ENCODE data around the gene MTMR3. TPM values are rescaled to one million over a fixed set of nuclear protein-coding genes. Genes with fewer than 3 reads are reported as not detected.
"Not testable (repeated sequence)": the region's sequence is repeated elsewhere in the genome, so short reads cannot be mapped to it uniquely, and the experiment has no call there.

The MTMR3 gene
- total and polyA plus RNA-seq, 2 donors (not counting 1 experiment from before 2014, with no cell fraction given): 31.7 to 67.8 TPM

- H3K4me1 ChIP-seq (ENCODE audit: control insufficient read depth in 2 of 2, insufficient read depth in 2 of 2, low read length in 2 of 2): no peaks in the 10 kb centered on the region
- no peak for DNase-seq
Measured at GRCh38 chr22:29855611-29856181, 27.3 kb upstream of the MTMR3 start.

GRCh38 chr22:29856496-29856895 is 26.5 kb upstream of the MTMR3 start:
- Histone ChIP-seq H3K4me2 (replicated peaks; ENCODE audit: low read depth, low read length, poor library complexity, severe bottlenecking) (no peak overlapping the region), H4K20me1 (ENCODE audit: control insufficient read depth, insufficient read depth, low read length, poor library complexity, severe bottlenecking) (no peaks in the 10 kb centered on the region), H3K9me3 (ENCODE audit: control extremely low read depth in 1 of 3, control insufficient read depth in 2 of 3, insufficient read depth in 1 of 3, low read length in 2 of 3) (no peaks in the 10 kb centered on the region), H2AFZ (ENCODE audit: insufficient read depth, low read depth, low read length, poor library complexity, severe bottlenecking) (no peak overlapping the region), H3K4me3 (ENCODE audit: control extremely low read depth in 1 of 5, extremely low read depth in 1 of 5, insufficient read depth in 1 of 5, low read depth in 2 of 5, low read length in 4 of 5) (no peak overlapping the region), H3K9ac (ENCODE audit: low read length) (no peak overlapping the region), H3K79me2 (ENCODE audit: control insufficient read depth, insufficient read depth, low read length) (no peaks in the 10 kb centered on the region), H3K36me3 (replicated peaks in 1 of 2; ENCODE audit: control extremely low read depth in 1 of 2, control insufficient read depth in 1 of 2, extremely low read depth in 1 of 2, insufficient read depth in 2 of 2, low read length in 1 of 2) (no peaks in the 10 kb centered on the region), H3K27ac (ENCODE audit: low read length in 2 of 2) (no peak overlapping the region), H3K27me3 (replicated peaks in 1 of 4; ENCODE audit: control extremely low read depth in 1 of 4, control insufficient read depth in 3 of 4, insufficient read depth in 4 of 4, low read length in 3 of 4) (no peaks in the 10 kb centered on the region), H3K4me1 (ENCODE audit: control insufficient read depth in 2 of 2, insufficient read depth in 2 of 2, low read length in 2 of 2) (no peaks in the 10 kb centered on the region)
- CTCF ChIA-PET: interaction anchor here (0.5 kb wide), 1 partner anchor 957 kb away, joined by 4 read pairs; no protein-coding TSS in a partner anchor
- Mint-ChIP-seq H3K27ac (no peak overlapping the region), H3K4me1 (no peaks in the 10 kb centered on the region), H3K4me3 (no peak overlapping the region), H3K9me3 (ENCODE audit: insufficient read depth) (no peaks in the 10 kb centered on the region), H3K27me3 (peaks cover 9% of the 10 kb centered on the region)
- POLR2A ChIA-PET: no interaction called here
- TF ChIP-seq EZH2 (IDR thresholded peaks at IDR 0.05; ENCODE audit: borderline replicate concordance, insufficient read depth, low read depth, low read length, poor library complexity, severe bottlenecking) (no peak), CTCF (IDR thresholded peaks at IDR 0.05) (no peak)
- intact Hi-C loops (cut with micrococcal nuclease): no loop called here
- DNase-seq: no peak
- ATAC-seq (ENCODE audit: low read depth): no peak
- WGBS (ENCODE audit: insufficient coverage): 67% methylated on average over 1 of the region's 3 CpGs

More at GRCh38 chr22:29855611-29856181, 27.3 kb upstream of the MTMR3 start:
- TF ChIP-seq EZH2 (IDR thresholded peaks at IDR 0.05; ENCODE audit: borderline replicate concordance, insufficient read depth, low read depth, low read length, poor library complexity, severe bottlenecking): no peak
- TF ChIP-seq CTCF (IDR thresholded peaks at IDR 0.05): no peak
- H3K9me3 Mint-ChIP-seq (ENCODE audit: insufficient read depth): no peaks in the 10 kb centered on the region
- POLR2A ChIA-PET: no interaction called here
- no peak overlapping the region for H3K4me3 Mint-ChIP-seq
- CTCF ChIA-PET: no interaction called here
- H3K27me3 ChIP-seq (replicated peaks in 1 of 4; ENCODE audit: control extremely low read depth in 1 of 4, control insufficient read depth in 3 of 4, insufficient read depth in 4 of 4, low read length in 3 of 4): no peaks in the 10 kb centered on the region
- H3K36me3 ChIP-seq (replicated peaks in 1 of 2; ENCODE audit: control extremely low read depth in 1 of 2, control insufficient read depth in 1 of 2, extremely low read depth in 1 of 2, insufficient read depth in 2 of 2, low read length in 1 of 2): no peaks in the 10 kb centered on the region
- peaks cover 9% of the 10 kb centered on the region for H3K27me3 Mint-ChIP-seq
- WGBS (ENCODE audit: insufficient coverage): 80% methylated on average over 10 of the region's 10 CpGs
- H2AFZ ChIP-seq (ENCODE audit: insufficient read depth, low read depth, low read length, poor library complexity, severe bottlenecking): no peak overlapping the region
- intact Hi-C loops (cut with micrococcal nuclease): no loop called here
- no peaks in the 10 kb centered on the region for H3K9me3 ChIP-seq (ENCODE audit: control extremely low read depth in 1 of 3, control insufficient read depth in 2 of 3, insufficient read depth in 1 of 3, low read length in 2 of 3)
- no peak overlapping the region for H3K4me3 ChIP-seq (ENCODE audit: control extremely low read depth in 1 of 5, extremely low read depth in 1 of 5, insufficient read depth in 1 of 5, low read depth in 2 of 5, low read length in 4 of 5)
- no peak for ATAC-seq (ENCODE audit: low read depth)
- no peak overlapping the region for H3K9ac ChIP-seq (ENCODE audit: low read length)
- H3K4me2 ChIP-seq (replicated peaks; ENCODE audit: low read depth, low read length, poor library complexity, severe bottlenecking): no peak overlapping the region
- H3K79me2 ChIP-seq (ENCODE audit: control insufficient read depth, insufficient read depth, low read length): no peaks in the 10 kb centered on the region
- H3K4me1 Mint-ChIP-seq: no peaks in the 10 kb centered on the region
- no peaks in the 10 kb centered on the region for H4K20me1 ChIP-seq (ENCODE audit: control insufficient read depth, insufficient read depth, low read length, poor library complexity, severe bottlenecking)
- no peak overlapping the region for H3K27ac ChIP-seq (ENCODE audit: low read length in 2 of 2)
- H3K27ac Mint-ChIP-seq: no peak overlapping the region

- POLR2A ChIA-PET: interaction anchor here (0.7 kb wide), 1 partner anchor 21 kb away, joined by 3 read pairs; the partner anchor contains the start of gene ASCC2
- H3K27me3 Mint-ChIP-seq; H3K4me3 ChIP-seq (ENCODE audit: control extremely low read depth in 1 of 5, extremely low read depth in 1 of 5, insufficient read depth in 1 of 5, low read depth in 2 of 5, low read length in 4 of 5); intact Hi-C loops (cut with micrococcal nuclease); H4K20me1 ChIP-seq (ENCODE audit: control insufficient read depth, insufficient read depth, low read length, poor library complexity, severe bottlenecking); H2AFZ ChIP-seq (ENCODE audit: insufficient read depth, low read depth, low read length, poor library complexity, severe bottlenecking); H3K36me3 ChIP-seq (replicated peaks in 1 of 2; ENCODE audit: control extremely low read depth in 1 of 2, control insufficient read depth in 1 of 2, extremely low read depth in 1 of 2, insufficient read depth in 2 of 2, low read length in 1 of 2); H3K4me3 Mint-ChIP-seq; H3K79me2 ChIP-seq (ENCODE audit: control insufficient read depth, insufficient read depth, low read length); H3K9ac ChIP-seq (ENCODE audit: low read length); H3K27me3 ChIP-seq (replicated peaks in 1 of 4; ENCODE audit: control extremely low read depth in 1 of 4, control insufficient read depth in 3 of 4, insufficient read depth in 4 of 4, low read length in 3 of 4); H3K9me3 Mint-ChIP-seq (ENCODE audit: insufficient read depth); ATAC-seq (ENCODE audit: low read depth); H3K4me1 ChIP-seq (ENCODE audit: control insufficient read depth in 2 of 2, insufficient read depth in 2 of 2, low read length in 2 of 2); H3K27ac Mint-ChIP-seq; H3K9me3 ChIP-seq (ENCODE audit: control extremely low read depth in 1 of 3, control insufficient read depth in 2 of 3, insufficient read depth in 1 of 3, low read length in 2 of 3); H3K4me1 Mint-ChIP-seq; H3K4me2 ChIP-seq (replicated peaks; ENCODE audit: low read depth, low read length, poor library complexity, severe bottlenecking); H3K27ac ChIP-seq (ENCODE audit: low read length in 2 of 2); DNase-seq; CTCF ChIA-PET: not testable (repeated sequence)
- 91% methylated on average over 7 of the region's 9 CpGs for WGBS (ENCODE audit: insufficient coverage)
Measured at GRCh38 chr22:29859030-29859429, 23.9 kb upstream of the MTMR3 start.
